ENCODE data around the gene MGLL.

Gene MGLL

GRCh38 chr3:127678315-127678599, 144.1 kb downstream of the MGLL start:
- DNase-seq, result no peak

GRCh38 chr3:127677541-127678314, 144.6 kb downstream of the MGLL start:
- no peak for DNase-seq

- DNase-seq, result no peak
Measured at GRCh38 chr3:127676921-127677351, 145.4 kb downstream of the MGLL start.

- DNase-seq, result peak in 1 of 56 donors; percentile 25
Measured at GRCh38 chr3:127676456-127676855, 145.9 kb downstream of the MGLL start.

- DNase-seq, result no peak
Measured at GRCh38 chr3:127675651-127676391, 146.5 kb downstream of the MGLL start.

GRCh38 chr3:127674790-127675189, 147.5 kb downstream of the MGLL start:
- no peak for DNase-seq

GRCh38 chr3:127674101-127674721, 148.1 kb downstream of the MGLL start:
- DNase-seq, result peak in 1 of 56 donors; percentile 29

GRCh38 chr3:127673191-127674100, 148.9 kb downstream of the MGLL start:
- peak in 4 of 56 donors; percentile 30 to 54 (median 46) for DNase-seq

- DNase-seq, result peak in 46 of 56 donors; percentile 25 to 86 (median 62)
Measured at GRCh38 chr3:127672429-127673190, 149.7 kb downstream of the MGLL start, which contains the start of gene ABTB1. Gene ABTB1, plus strand, starts transcription at chr3:127672952. Its CDS starts 74 bp downstream, at chr3:127673026.

GRCh38 chr3:127671523-127672428, 150.5 kb downstream of the MGLL start:
- DNase-seq, result peak in 2 of 56 donors; percentile 35 to 38

GRCh38 chr3:127670761-127671522, 151.4 kb downstream of the MGLL start:
- DNase-seq, result no peak

GRCh38 chr3:127670229-127670559, 152.1 kb downstream of the MGLL start:
- no peak for DNase-seq

- no peak for DNase-seq
Measured at GRCh38 chr3:127669541-127670228, 152.6 kb downstream of the MGLL start.

GRCh38 chr3:127668906-127669305, 153.4 kb downstream of the MGLL start:
- DNase-seq, result no peak

GRCh38 chr3:127667119-127667681, 155.1 kb downstream of the MGLL start:
- DNase-seq, result peak in 37 of 56 donors; percentile 16 to 79 (median 48)

- no peak for DNase-seq
Measured at GRCh38 chr3:127666676-127667075, 155.6 kb downstream of the MGLL start.

- DNase-seq, result no peak
Measured at GRCh38 chr3:127665586-127665985, 156.7 kb downstream of the MGLL start.

- DNase-seq, result no peak
Measured at GRCh38 chr3:127665165-127665564, 157.2 kb downstream of the MGLL start.
